ENCODE measurements around the gene MPEG1.

- no peak for TF ChIP-seq TBX2 (CRISPR knock-in tag; IDR thresholded peaks at IDR 0.05; ENCODE audit: borderline replicate concordance)
- no peak for TF ChIP-seq NR0B2 (CRISPR knock-in tag; IDR thresholded peaks at IDR 0.05)
- no peak for TF ChIP-seq ZNF580 (CRISPR knock-in tag; IDR thresholded peaks at IDR 0.05; ENCODE audit: borderline replicate concordance, low read depth)
- TF ChIP-seq ARNT (IDR thresholded peaks at IDR 0.05), result no peak
- no peak for TF ChIP-seq ZNF556 (CRISPR knock-in tag; IDR thresholded peaks at IDR 0.05; ENCODE audit: borderline replicate concordance)
- no peak for TF ChIP-seq HOMEZ (CRISPR knock-in tag; IDR thresholded peaks at IDR 0.05; ENCODE audit: low read depth)
- TF ChIP-seq FOSL1 (CRISPR knock-in tag; IDR thresholded peaks at IDR 0.05; ENCODE audit: borderline replicate concordance), result no peak
- no peak for TF ChIP-seq ESRRA (CRISPR knock-in tag; IDR thresholded peaks at IDR 0.05; ENCODE audit: low read depth)
- TF ChIP-seq AHR (CRISPR knock-in tag; IDR thresholded peaks at IDR 0.05), result no peak
Observed at GRCh38 chr11:59249535-59249934, 36.8 kb upstream of the MPEG1 start.

Measured in HepG2 (cell line).